Smooth muscle cell of the coronary artery (primary cell): ENCODE results near the gene SOSTDC1. TPM values are rescaled to one million over a fixed set of nuclear protein-coding genes. Genes with fewer than 3 reads are reported as not detected.

Experiments used
- total RNA-seq: library from RNA; depleted of rRNA; stranded (reverse); fragments of >200 nt; gene quantifications from 2 replicates; pipeline ENCODE4 v1.2.3, GENCODE V29; 2014; ENCODE audit warnings: low replicate concordance

SOSTDC1 gene, protein sequence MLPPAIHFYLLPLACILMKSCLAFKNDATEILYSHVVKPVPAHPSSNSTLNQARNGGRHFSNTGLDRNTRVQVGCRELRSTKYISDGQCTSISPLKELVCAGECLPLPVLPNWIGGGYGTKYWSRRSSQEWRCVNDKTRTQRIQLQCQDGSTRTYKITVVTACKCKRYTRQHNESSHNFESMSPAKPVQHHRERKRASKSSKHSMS
- total RNA-seq = not detected in 2 replicates

DNA sequence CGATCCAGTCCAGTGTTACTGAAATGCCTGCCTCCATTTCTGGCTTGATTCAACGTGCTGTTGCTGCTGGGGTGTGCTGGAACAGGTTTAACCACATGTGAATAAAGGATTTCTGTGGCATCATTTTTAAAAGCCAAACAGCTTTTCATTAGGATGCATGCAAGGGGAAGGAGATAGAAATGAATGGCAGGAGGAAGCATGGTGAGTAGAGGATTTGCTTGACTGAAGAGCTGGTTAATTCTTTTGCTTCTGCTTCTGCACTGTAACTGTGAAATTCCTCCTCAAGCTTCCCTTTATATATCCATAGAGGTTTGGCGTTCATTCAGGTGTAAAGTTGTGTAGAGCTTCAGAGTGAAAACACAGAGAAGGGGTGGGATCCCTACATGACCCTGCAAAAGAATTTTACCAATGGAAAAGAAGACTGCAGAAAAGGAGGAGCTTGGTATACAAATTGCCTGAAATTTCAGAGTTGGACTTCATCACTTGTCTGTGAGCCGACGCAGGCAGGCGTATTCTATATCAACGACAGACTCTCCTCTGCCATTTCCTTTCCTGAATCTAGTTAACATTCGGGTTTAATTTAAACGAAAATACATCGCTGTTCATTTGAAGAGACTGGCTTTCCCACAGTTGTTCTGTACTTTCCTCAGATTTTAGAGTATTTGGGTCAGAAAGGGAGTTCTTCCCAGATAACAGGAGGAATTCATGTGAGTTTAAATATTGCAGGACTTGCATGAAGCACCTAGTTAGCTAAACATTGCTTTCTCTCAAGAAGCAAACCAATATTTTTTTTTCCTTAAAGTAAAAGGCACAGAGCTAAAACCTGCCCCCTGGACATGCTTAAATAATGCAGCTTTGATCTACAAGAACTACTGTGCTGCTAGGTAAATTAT lies at the start of gene SOSTDC1:
Gene SOSTDC1 (minus strand): TSS at position 270 of the 893 bp plus-strand sequence. CDS start 70 bp downstream, at position 200.

DNA sequence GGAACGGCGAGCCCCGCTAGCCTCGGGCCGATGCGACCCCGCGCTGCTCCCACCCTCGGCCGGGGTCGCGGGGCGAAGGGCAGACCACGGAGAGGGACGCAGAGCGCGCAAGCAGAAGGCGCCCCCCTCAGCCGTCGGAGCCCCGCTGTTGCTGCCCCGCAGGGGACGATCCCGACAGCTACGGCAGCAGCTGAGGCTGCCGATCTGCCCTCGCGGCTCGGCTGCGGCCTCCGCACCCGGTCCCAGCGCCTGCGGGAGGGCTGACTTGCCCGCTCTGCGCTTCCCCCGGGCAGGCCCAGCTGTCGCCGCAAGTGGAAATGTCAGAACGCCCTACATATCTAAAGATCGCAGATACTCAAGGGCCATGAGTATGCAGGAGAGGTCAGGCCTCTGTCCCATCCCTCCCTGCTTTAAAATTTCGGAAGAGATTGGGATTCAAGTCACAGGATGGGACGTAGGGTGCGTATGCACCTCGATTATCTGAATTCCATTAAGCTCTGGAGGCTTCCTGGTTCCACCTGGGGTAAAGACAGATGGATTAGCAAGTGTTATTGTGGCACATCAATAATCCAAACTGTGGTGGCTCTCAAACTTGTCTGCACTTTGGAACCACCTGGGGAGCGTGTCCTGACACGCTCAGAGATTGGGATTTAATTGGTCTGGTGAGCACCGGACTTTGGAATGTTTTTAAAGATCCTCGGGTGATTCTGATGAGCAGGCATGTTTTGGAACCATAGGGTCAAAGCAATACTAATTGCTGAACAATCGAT lies 44.0 kb downstream of the SOSTDC1 start, which contains the start of gene CRPPA:
Gene CRPPA (minus strand): TSS at position 206 of the 770 bp plus-strand sequence. CDS start 216 bp downstream, outside the sequence.

Other genes starting within 250 kb of the SOSTDC1 start
- 0.83 and 1.2 TPM in 2 replicates for gene CRPPA, start 44.2 kb downstream of the SOSTDC1 start, total RNA-seq
- not detected in 2 replicates for gene LRRC72, start 61.1 kb upstream of the SOSTDC1 start, total RNA-seq
- 17.8 and 19.2 TPM in 2 replicates for gene ANKMY2, start 180.0 kb upstream of the SOSTDC1 start, total RNA-seq
- gene BZW2, start 180.4 kb upstream of the SOSTDC1 start, total RNA-seq = 28.5 and 53.3 TPM in 2 replicates